GM19351 (cell line): ENCODE measurements around the gene TMEM135.
"Not testable (repeated sequence)": the region's sequence is repeated elsewhere in the genome, so short reads cannot be mapped to it uniquely, and the experiment has no call there.

Source experiments
- ATAC-seq: cut with Tn5 transposase; IDR thresholded peaks from one replicate; pipeline ENCODE4 v1.9.1; 2021; ENCODE audit warnings: mild to moderate bottlenecking, moderate library complexity; ENCODE audit not compliant: unreplicated experiment

Gene TMEM135

DNA sequence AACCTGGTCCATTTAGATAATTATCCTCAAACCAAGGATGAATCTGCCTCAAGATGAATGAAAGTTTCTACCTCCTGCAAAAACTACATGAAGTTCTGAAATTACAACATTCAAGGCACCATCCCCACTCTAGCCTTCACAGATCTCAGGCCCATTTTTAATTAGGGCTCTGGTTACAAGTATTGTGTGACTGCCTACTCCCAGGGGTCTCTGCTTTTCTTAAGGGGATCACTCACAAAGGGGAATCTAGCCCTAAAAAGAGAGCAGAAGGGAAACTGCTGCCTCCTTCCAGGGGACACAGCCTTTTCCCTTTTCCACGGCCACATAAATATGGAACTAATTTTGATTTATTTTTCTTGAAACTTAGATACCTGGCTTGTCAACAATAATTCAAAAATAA is 17.4 kb upstream of the TMEM135 start:
- no peak for ATAC-seq

DNA sequence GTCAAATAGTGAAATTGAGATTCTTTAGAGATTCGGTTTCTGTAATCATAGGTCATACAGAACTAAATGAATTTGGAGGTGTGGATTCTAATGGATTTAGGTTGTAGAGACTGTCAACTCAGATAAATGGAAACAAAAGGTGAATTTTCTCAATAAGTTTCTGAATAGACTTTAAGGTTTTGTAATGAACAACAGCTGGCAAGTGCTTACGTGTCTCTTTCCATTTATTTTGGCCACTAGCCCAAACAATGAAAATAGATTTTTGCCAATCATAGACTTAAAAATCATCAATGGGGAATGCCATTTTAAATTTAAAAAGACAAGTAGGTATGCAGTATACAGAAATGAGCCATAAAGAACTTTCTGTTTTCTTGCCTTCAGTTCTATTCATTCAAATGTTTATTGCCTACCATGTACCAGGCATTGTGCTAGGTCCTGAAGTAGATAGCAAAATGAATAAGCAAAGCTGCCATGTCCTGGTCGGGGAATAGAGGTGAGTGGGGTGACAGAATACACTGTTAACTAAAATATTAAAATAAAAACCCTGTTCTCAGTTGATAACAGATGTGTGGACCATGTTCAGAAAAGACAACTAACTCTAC is 16.9 kb upstream of the TMEM135 start:
- no peak for ATAC-seq

DNA sequence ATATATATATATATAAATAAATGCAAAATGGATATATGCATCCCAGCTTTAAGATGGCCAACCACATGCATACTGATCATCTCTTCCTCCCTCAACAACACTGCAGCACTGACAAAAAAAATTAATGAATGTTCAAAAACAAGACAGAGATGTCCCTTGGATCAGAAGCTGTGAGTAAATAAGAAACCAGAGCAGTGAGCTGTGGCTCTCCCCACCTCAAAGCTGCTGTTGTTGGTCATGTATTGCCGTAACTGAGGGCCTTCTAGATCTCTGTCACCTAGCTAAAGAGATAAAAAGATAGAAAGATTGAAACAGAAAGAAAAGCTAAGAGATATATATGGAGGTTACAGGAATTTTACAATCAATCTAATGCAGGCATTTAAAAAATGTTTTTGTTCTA is 15.5 kb upstream of the TMEM135 start:
- peak; percentile 69 for ATAC-seq

DNA sequence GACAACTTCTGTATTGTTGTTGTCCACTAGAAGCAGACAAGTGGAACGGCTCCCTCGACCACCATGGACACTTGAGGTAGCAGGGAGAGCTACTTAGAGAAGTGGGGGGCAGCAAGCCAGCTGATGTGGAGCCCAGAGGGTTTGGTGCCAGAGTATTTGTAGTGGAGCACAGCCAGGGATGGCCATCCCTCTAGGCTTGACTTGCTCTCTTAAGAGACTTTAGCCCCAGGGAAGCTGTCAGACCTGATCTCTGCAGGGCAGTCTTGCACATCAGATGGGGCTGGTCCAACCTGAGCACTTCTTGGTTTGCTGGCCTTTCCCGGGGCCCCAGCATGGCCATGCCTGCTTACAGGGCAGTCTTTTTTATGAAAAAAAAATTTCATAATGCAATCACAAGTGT is 15.0 kb upstream of the TMEM135 start:
- no peak for ATAC-seq

DNA sequence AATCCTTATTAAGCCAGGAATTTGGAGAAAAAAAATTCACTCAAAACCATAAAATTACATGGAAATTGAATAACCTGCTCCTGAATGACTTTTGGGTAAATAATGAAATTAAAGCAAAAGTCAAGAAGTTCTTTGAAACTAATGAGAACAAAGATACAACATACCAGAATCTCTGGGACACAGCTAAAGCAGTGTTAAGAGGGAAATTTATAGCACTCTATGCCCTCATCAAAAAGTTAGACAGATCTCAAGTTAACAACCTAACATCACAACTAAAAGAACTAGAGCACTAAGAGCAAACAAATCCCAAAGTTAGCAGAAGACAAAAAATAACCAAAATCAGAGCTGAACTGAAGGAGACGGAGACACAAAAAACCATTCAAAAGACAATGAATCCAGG is 11.3 kb upstream of the TMEM135 start:
- ATAC-seq = not testable (repeated sequence)

DNA sequence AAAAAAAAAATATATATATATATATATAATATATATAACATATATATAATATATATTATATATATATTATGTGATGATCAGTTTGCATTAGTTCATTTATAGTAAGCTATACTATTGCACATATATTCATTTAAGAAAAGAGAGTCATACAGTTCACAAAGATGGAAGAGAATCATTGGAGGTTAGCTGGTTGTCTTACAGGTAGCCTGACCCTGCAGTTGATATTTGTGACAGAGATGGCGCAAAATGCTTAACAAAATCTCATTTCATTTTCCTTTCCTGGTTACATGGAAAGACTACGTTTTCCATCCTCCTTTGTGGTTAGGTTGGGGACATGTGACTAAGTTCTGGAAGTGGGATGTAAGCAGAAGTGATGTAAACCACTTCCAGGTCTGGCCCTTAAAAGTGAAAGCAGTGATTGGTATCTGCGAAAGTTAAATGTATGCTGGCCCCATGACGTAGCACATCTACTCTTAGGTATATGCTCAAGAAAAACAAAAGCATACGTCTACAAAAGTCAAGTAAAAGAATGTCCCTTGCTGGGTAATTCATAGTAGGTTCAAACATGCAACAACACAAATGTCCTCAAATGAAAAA is 7.2 kb upstream of the TMEM135 start:
- ATAC-seq = no peak

DNA sequence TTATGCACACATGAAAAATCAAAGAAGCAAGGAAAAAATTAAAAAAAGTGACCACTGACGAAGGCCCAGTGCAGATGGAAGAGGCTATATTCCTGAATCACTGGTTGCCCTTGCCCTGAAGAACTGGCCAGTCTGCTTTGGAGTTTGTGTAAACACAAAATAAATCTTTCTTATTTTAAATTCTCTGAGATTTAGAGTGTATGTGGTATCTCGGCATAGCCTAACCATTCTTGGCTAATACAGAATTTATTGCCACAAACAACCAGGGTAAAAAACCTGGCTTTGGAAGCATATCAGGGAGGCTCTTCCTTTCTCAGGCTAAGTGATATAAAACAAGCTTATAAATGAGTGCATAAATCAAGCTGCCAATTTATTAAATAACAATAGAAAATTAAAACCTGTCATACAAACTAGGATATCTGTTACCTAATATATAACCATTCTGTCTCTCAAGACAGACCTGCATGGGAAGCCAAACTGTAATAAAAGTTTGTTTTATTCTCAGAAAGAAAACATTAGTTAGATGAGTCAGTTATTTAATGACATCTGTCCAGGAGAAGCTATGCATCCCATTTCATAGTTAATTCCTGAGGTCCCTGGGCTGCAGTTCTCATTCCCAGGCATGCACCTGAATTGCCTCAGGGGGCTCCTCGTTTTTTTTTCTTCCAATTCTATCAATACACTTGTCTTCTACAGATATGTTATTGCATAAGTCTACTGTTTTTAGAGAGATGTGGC is 6.1 kb upstream of the TMEM135 start:
- no peak for ATAC-seq

DNA sequence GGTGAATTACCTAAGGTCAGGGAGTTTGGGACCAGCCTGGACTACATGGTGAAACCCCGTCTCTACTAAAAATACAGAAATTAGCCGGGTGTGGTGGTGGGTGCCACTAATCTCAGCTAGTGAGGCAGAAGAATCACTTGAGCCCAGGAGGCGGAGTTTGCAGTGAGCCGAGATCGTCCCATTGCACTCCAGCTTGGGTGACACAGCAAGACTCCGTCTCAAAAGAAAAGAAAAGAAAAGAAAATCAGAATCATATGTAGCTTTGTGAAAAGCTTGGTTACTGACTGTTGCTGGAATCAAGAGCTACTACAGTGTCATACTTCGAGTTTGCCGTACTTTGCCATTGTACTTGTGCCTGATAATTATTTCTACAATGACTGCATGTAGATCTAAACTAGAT is 4.2 kb upstream of the TMEM135 start:
- ATAC-seq = no peak

DNA sequence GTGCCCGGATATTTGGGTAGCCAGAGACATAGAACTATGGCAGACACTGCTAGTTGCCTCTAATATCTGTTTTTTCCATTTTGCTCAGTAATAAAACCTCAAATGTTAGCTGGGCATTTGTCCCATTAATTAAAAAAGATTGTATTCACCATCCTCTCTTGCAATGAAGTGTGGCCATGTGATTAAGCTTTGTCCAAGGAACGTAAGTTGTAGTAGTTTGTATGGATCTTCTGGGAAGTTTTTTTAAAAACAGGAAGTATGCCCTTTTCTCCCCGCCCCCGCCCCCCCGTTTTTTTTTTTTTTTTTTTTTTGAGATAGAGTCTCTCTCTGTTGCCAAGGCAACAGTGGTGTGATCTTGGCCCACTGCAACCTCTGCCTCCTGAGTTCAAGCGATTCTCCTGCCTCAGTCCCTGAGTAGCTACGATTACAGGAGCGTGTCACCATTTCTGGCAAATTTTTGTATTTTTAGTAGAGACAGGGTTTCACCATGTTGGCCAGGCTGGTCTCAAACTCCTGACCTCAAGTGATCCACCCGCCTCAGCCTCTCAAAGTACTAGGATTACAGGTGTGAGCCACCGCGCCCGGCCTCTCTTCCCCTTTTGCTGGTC is 1.7 kb upstream of the TMEM135 start:
- no peak for ATAC-seq

DNA sequence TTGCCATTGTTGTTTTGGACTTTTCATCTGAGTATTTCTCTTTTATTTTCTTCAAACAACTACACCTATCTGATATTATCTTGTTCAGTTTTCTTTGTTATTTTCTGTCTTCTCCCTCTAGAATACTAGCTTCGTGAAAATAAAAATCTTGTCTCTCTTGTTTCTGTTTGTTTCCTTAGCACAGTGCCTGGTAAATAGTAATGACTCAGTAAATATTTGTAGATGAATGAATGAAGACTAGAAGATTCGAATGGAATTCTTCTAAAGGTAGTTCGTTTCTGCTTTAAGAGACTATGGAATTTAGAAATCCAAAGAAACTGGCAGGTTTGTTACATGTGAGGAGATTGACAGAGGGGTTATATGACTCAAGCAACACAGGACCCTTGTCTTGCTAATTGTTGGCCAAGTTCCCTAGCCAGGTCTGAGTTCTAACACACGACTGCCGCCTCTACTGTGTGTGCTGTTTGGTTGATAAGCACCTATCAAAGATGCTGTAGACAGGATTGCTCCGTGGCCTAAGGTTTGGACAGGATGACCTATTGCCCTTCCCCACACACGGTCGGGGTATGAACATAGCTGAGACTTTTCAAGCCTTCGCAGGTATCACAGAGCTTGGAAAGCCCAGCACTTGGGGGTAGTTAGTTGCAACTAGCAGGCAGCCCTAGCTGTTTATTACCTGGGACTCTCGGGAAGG is 831 bp upstream of the TMEM135 start:
- peak; percentile 13 for ATAC-seq

DNA sequence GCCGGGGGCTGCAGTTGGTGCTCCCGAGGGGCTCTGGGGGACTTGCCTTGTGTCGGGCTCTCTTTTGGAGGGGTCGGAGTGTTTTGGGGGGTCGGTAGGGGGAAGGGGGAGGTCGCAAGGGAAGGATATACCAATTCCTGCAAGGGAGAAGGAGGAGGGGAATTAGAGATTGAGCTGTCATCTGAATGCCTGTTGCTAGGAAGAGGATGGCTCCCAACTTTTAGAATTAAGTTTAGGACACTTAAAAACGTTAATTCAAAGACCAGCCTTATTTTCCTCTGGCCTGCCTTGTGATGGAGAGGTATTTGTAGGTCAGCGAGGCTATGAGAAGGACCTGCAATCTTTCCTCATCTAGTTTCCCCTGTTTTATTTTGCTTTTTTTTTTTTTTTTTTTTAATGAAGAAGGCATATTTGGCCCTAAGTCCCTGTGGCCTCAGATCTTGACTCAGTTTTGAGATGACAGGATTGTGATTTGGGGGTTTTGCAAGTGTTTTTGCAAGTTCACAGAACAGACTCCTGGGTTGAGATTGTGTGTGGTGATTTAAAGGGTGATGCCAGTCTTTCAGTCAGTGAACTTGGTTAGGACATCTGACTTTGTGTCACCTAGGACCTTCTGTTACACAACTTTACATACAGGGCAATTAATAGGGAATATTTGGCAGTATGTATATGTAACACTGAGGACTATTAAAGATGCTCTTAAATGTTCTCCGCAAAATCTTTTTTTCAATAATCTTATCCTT is 672 bp downstream of the TMEM135 start:
- ATAC-seq = no peak

DNA sequence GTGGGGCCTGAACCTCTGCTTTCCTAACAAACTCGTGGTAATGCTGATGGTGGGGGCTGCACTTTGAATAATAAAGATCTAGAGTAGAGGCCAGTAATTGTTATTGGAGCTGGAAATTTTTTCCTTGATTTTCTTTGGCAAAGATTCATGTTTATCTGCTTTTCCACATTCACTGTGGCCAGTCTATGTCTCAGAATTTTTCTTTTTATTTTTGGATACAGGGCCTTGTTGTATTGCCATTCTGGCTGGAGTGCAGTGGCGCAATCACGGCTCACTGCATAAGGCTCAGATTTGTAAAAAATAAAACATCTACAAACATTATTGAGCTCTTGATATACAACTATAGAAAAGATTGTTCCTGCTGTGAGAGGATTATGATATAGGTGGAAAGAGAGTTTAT is 1.6 kb downstream of the TMEM135 start:
- no peak for ATAC-seq

DNA sequence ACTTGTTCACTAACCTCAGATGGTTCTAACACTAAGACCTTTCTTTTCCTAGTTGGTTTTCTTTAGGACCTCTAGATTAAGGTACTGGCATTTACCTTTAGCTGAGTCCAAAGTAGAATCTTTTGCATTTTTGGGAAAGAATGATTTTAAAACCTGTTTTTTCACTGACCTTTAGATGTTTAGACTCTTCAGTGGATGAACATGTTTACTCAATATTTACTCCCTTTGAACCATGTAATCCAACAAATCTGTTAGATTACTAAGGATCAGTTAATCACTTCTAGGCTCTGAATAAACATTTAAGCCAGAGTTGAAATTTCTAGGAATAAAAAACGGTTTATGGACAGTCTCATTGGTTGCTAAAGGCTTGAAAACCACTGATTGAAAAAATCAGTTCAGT is 6.2 kb downstream of the TMEM135 start:
- ATAC-seq = no peak

DNA sequence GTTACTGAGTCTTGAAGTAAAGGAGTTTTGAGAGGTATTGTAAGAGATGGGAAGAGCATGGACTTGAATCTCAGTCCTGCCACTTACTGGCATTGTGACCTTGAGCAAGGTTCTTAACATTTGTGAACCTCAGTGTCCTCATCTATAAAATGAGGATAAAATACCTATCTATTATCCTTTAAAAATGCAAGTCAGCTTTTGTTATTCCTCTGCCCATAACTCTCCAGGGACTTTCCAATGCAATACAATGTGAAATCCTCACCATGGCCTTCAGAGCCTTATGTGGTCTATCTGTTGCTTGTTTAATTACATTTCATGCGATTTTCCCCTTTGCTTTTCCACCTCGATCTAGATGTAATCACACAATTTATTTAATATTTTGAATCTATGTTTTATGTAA is 9.1 kb downstream of the TMEM135 start:
- ATAC-seq = no peak

DNA sequence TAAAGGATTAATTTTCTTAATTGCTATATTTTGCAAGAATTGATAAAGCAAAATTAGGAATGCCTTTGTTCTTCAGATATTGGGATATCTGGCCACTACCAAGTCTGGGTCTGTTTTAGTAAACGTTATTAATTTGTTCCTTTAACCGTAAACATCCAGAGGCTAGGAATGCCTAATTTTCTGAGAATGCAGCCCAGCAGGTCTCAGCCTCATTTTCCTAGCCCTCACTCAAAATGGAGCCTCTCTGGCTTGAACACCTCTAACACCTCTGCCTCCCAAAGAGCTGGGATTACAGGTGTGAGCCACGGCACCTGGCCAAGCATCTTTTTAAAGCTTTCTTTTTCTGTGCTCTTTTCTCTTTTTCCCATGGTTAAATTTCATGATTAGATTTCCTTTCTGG is 18.4 kb downstream of the TMEM135 start:
- no peak for ATAC-seq

DNA sequence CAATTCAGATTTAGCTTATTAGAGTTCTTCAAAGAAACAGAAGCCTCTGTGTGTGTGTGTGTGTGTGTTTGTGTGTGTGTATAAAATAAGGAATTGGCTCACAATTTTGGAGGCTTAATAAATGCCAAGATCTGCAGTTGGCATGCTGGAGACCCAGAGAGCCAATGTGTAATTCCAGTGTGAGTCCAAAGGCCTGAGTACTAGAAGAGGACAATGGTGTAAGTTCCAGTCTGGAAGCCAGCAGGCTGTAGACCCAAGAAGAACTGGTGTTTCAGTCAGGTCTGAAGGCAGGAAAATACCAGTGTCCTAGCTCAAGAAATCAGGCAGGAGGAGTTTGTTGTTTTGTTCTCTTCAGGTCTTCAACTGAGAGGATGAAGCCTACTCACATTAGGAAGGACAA is 20.0 kb downstream of the TMEM135 start:
- ATAC-seq = no peak

DNA sequence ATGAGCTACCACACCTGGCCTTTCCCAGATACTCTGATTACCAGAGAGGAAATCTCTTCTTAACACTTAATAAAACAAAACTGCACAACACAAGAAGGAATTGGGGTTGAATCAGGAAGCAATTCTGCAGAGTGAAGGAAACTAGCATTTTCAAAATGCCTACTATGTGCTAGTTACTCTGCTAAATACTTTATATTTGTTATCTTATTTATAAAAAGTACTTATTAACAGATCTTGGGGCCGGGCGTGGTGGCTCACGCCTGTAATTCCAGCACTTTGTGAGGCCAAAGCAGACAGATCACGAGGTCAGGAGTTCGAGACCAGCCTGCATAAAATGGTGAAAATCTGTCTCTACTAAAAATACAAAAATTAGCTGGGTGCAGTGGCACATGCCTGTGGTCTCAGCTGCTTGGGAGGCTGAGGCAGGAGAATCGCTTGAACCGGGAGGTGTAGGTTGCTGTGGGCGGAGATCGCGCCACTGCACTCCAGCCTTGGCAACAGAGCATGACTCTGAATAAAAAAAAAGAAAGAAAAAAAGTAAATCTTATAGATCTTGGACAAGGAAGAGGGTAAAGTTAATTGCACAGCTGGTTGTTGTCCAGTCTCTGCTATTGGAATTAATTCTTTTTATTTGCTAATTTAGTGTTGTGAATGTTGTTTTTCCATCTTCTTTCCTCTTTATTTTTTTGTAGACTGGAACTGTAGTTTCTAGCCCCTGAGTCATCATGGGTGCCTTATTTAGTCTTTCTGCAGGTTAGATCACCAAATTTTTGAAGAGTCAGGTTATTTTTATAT is 22.1 kb downstream of the TMEM135 start:
- no peak for ATAC-seq

DNA sequence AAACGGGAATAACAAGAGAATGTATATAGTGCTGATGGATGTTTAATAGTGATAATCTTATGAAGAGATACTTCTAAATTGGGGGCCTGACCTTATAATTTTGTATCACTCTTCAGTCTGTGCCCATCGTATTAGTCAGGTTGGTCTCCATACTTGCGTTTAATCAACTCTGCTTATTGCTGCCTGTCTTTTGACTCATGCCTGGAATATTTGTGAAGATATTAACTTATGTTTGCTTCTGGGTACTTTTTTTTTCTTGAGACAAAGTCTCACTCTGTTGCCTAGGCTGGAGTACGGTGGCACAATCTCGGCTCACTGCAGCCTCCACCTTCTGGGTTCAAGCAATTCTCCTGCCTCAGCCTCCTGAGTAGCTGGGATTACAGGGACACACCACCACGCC is 24.0 kb downstream of the TMEM135 start:
- ATAC-seq = no peak

DNA sequence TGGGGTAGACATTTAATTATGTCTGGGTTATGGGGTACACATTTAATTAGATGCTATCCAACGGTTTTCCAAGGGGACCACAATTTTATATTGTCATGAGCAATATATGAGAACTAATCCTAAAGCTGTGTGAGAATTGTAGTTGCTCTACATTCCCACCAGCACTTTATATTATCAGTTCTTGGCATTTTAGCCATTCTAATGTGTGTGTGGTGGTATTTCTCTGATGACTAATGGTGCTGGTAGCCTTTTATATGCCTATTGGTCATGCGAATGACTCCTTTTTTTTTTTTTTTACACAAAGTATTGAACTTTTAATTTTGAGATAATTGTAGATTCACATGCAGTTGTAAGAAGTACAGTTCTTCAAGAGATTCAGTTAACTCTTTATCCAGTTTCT is 26.2 kb downstream of the TMEM135 start:
- ATAC-seq = no peak

DNA sequence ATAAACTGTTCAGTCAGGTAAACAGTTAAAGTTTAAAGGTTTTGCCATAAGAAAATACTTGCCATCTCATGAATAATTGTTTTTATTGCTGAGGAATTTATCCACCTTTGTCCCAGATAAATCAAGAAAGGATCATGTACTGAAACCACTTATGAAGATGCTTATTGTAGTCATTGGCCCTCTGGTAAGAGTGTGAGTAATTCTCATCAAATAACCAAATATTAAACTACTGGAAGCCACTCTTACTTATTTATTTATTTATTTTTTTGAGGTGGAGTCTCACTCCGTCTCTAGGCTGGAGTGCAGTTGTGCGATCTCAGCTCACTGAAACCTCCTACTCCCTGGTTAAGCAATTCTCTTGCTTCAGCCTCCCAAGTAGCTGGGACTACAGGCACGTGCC is 35.1 kb downstream of the TMEM135 start:
- ATAC-seq = no peak
